Testis (tissue), 3 donors: ENCODE data around the gene DNAJC8. TPM values are rescaled to one million over a fixed set of nuclear protein-coding genes. Genes with fewer than 3 reads are reported as not detected.
A peak's percentile ranks its signal among the peaks of the same experiment; 100 is the strongest.

Experiments used
- DNase-seq: peaks from one replicate; pipeline ENCODE4 v3.0.0-alpha.2; 2019
- H3K27ac ChIP-seq, 2 donors: fragments of 200-600 bp; sonication (generic); one replicate each; pipeline ENCODE4 v1.5.1; 2019
- H3K27me3 ChIP-seq: fragments of 200-600 bp; sonication (generic); one replicate; pipeline ENCODE4 v1.5.1; 2019
- H3K36me3 ChIP-seq: fragments of 200-600 bp; sonication (generic); one replicate; pipeline ENCODE4 v1.5.1; 2017; ENCODE audit warnings: low read depth; ENCODE audit errors: missing control alignments
- H3K4me1 ChIP-seq: fragments of 200-600 bp; sonication (generic); one replicate; pipeline ENCODE4 v1.5.1; 2019
- H3K4me3 ChIP-seq, 2 donors: fragments of 200-600 bp; sonication (generic); one replicate each; pipeline ENCODE4 v1.5.1; 2017 to 2019
- H3K9me3 ChIP-seq: fragments of 200-600 bp; sonication (generic); one replicate; pipeline ENCODE4 v1.5.1; 2017
- CTCF ChIP-seq, 3 experiments: fragments of 450-650 bp in 2 of 3; fragments of 200-600 bp in 1 of 3; sonication (generic) in 1 of 3; IDR thresholded peaks; one replicate each; pipeline ENCODE4 v1.5.1; 2016 to 2019; ENCODE audit warnings: antibody characterized with exemption in 3 of 3, mild to moderate bottlenecking in 2 of 3, moderate library complexity in 1 of 3
- POLR2A ChIP-seq: fragments of 450-650 bp; IDR thresholded peaks from one replicate; pipeline ENCODE4 v1.6.1; 2017; ENCODE audit warnings: antibody characterized with exemption, mild to moderate bottlenecking, moderate library complexity
- WGBS, 2 donors: methylation state at CpG; one replicate each; pipeline ENCODE4 v1.1.5; 2018; 5-methylcytosine and 5-hydroxymethylcytosine counted together
- intact Hi-C: fragments of 100-400 bp; cut with DNase I; formaldehyde crosslinking; loops from one replicate; pipeline ENCODE4 v1.15.1; 2023; ENCODE audit warnings: low total_unique reads
- polyA plus RNA-seq: library from polyadenylated mRNA; stranded (reverse); fragments of 350-450 nt; fragmentation: Illumina TruSeq; extraction: RNeasy Lipid Tissue Mini Kit (QIAGEN cat#74804); gene quantifications from one replicate; pipeline ENCODE4 v1.2.3, GENCODE V29; 2014; ENCODE audit warnings: low read depth, low replicate concordance; ENCODE audit not compliant: insufficient read depth
- total RNA-seq, 2 donors: library from RNA; depleted of rRNA; stranded (reverse); fragments of >200 nt; gene quantifications; one replicate each; pipeline ENCODE4 v1.2.3, GENCODE V29; 2016

DNAJC8 gene
- total and polyA plus RNA-seq, 3 donors from 2014 or later: 44.7 to 86.5 (median 48.0) TPM

GRCh38 chr1:28256197-28256827, 23.5 kb upstream of the DNAJC8 start:
- no peak overlapping the region for H3K27ac ChIP-seq
- H3K4me1 ChIP-seq: peaks cover 7% of the 10 kb centered on the region
- H3K4me3 ChIP-seq: no peak overlapping the region
- no peaks in the 10 kb centered on the region for H3K9me3 ChIP-seq
- WGBS, 2 donors: 85 to 92% methylated on average over 6 of the region's 6 CpGs
- H3K36me3 ChIP-seq: no peaks in the 10 kb centered on the region
- intact Hi-C loops: no loop called here
- TF ChIP-seq POLR2A (no peak), CTCF (IDR thresholded peaks at IDR 0.05) (no peak)
- no peaks in the 10 kb centered on the region for H3K27me3 ChIP-seq
- no peak for DNase-seq

- Histone ChIP-seq H3K9me3 (no peaks in the 10 kb centered on the region), H3K4me3 (no peak overlapping the region), H3K27me3 (no peaks in the 10 kb centered on the region), H3K27ac (no peak overlapping the region), H3K36me3 (no peaks in the 10 kb centered on the region), H3K4me1 (peaks cover 16% of the 10 kb centered on the region)
- WGBS, 2 donors: 52 to 53% methylated on average over 4 of the region's 4 CpGs
- no peak for DNase-seq
- intact Hi-C loops: no loop called here
- TF ChIP-seq CTCF (IDR thresholded peaks at IDR 0.05) (no peak), POLR2A (no peak)
Measured at GRCh38 chr1:28249866-28250295, 17.1 kb upstream of the DNAJC8 start.

GRCh38 chr1:28249013-28249865, 16.4 kb upstream of the DNAJC8 start:
- H3K27ac ChIP-seq: peak overlapping the region in 1 of 2 donors; percentile 81
- TF ChIP-seq CTCF (IDR thresholded peaks at IDR 0.05) (no peak), POLR2A (no peak)
- H3K9me3 ChIP-seq: no peaks in the 10 kb centered on the region
- 21 to 34% methylated on average over 3 of the region's 3 CpGs for WGBS, 2 donors
- no peaks in the 10 kb centered on the region for H3K27me3 ChIP-seq
- H3K4me3 ChIP-seq: no peak overlapping the region
- no peak for DNase-seq
- H3K4me1 ChIP-seq: peaks cover 16% of the 10 kb centered on the region
- intact Hi-C loops: no loop called here
- H3K36me3 ChIP-seq: no peaks in the 10 kb centered on the region

GRCh38 chr1:28248273-28249012, 15.6 kb upstream of the DNAJC8 start:
- no peaks in the 10 kb centered on the region for H3K9me3 ChIP-seq
- 0 to 4% methylated on average over 12 of the region's 12 CpGs for WGBS, 2 donors
- intact Hi-C loops: no loop called here
- DNase-seq: peak; percentile 90
- TF ChIP-seq POLR2A (no peak), CTCF (IDR thresholded peaks at IDR 0.05) (peak; percentile 88 to 93 (median 90))
- peak overlapping the region; percentile 81 for H3K27ac ChIP-seq
- no peaks in the 10 kb centered on the region for H3K27me3 ChIP-seq
- no peak overlapping the region for H3K4me3 ChIP-seq
- peaks cover 16% of the 10 kb centered on the region for H3K4me1 ChIP-seq
- H3K36me3 ChIP-seq: no peaks in the 10 kb centered on the region
